D721Med (cell line): Measurements from ENCODE around the gene RANBP1.

Experiments
- DNase-seq: peaks from one replicate; pipeline ENCODE4 v3.0.0; 2011; ENCODE audit warnings: low spot score; ENCODE audit not compliant: insufficient read length
- FAIRE-seq: peaks from 2 replicates; lab custom pipeline; 2011; peaks lifted over from hg19 to GRCh38; lab: Jason Lieb, UNC
- TF ChIP-seq, protein P1 (sequence below): IDR thresholded peaks from 2 replicates; pipeline ENCODE4 v1.5.1; 2012; ENCODE audit warnings: mild to moderate bottlenecking, control low read depth; ENCODE audit not compliant: insufficient read depth; ENCODE audit errors: missing control alignments

The RANBP1 gene

DNA sequence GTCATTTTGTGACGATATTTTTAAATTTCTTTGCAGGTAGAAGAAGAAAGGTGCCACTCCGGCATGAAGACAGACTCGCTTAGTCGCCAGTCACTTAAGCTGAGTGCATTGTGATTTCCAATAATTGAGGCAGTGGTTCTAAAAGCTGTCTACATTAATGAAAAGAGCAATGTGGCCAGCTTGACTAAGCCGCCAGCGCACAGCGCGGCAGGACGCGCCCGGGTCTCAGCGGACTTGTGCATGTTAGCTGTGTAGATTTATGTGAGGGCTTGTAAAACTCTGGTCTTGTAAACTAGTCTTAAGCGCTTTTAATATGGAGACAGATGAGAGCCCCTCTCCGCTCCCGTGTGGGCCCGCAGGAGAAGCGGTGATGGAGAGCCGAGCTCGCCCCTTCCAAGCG, 30.3 kb upstream of the RANBP1 start:
- no peak for DNase-seq
- no peak for FAIRE-seq
- TF ChIP-seq, protein P1, sequence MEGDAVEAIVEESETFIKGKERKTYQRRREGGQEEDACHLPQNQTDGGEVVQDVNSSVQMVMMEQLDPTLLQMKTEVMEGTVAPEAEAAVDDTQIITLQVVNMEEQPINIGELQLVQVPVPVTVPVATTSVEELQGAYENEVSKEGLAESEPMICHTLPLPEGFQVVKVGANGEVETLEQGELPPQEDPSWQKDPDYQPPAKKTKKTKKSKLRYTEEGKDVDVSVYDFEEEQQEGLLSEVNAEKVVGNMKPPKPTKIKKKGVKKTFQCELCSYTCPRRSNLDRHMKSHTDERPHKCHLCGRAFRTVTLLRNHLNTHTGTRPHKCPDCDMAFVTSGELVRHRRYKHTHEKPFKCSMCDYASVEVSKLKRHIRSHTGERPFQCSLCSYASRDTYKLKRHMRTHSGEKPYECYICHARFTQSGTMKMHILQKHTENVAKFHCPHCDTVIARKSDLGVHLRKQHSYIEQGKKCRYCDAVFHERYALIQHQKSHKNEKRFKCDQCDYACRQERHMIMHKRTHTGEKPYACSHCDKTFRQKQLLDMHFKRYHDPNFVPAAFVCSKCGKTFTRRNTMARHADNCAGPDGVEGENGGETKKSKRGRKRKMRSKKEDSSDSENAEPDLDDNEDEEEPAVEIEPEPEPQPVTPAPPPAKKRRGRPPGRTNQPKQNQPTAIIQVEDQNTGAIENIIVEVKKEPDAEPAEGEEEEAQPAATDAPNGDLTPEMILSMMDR: no peak

DNA sequence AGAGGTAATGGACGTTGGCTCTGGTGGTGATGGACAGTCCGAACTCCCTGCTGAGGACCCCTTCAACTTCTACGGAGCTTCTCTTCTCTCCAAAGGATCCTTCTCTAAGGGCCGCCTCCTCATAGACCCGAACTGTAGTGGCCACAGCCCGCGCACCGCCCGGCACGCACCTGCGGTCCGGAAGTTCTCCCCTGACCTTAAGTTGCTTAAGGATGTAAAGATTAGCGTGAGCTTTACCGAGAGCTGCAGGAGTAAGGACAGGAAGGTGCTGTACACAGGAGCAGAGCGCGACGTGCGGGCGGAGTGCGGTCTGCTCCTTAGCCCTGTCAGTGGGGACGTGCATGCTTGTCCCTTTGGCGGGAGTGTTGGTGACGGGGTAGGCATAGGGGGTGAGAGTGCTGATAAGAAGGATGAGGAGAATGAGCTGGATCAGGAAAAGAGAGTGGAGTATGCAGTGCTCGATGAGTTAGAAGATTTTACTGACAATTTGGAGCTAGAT, 29.8 kb upstream of the RANBP1 start:
- FAIRE-seq: no peak
- DNase-seq: no peak
- TF ChIP-seq, protein P1: no peak

DNA sequence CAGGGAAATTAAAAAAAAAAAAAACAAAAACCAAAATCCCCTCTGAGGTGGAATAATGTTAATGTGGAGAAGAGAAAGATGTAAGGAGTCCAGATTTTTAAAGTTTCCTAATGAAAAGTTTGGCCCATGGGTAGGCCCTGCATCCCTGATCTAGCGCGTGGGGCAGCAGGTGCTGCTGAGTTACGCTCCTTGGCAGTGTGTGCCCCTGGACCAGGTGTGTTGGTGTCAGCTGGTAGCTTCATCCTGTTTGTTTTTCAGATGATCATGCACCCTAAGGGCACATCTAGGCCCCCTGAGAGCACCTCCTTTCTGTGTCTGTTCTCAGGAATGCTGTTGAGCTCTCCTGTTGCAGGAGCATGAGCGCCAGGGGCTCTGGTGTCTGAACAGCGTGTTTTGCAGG, 29.1 kb upstream of the RANBP1 start:
- TF ChIP-seq, protein P1: no peak
- FAIRE-seq: no peak
- no peak for DNase-seq

DNA sequence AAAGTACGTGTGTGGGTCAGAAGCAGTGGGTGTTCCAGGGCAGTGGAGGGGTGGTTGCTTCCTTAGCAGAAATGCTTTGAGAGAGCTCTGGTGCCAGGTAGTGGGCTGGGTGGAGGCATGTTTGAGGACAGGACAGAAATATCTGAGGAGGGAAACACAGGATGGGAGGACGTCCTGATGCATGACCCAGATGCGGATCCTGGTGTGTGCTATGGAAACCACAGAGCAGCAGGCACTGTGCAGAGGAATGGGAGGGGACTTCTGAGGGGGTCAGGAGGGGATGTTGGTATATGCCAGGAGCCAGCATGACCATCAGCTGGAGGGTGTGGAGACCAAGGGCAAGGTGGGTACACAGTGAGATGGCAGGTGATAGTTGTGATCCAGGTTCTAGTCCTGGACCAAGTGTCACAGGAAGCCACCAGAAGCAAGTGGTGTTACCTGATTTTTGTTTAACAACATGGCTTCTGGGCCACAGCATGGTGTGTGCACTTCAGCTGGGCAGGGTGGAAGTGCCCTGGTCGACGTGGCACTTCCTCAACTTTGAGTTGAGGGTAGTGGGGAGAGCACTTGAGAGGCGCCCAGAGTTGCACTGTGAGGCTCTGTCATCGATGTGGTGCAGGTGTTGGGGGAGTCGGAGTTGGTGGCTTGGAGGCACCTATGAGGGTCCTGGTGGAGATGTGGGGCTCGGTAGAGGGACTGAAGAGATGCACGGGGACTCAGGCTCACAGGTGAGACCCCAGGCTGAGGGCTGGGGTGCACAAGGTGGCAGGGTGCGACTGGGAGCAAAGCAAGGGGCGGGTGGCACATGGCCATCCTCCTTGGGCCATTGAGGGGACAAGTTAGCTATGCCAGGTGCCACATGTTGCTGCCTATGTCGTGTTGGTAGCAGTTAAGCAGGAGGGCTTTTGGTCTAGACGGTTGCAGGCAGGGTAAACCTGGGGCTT, 28.3 kb upstream of the RANBP1 start:
- TF ChIP-seq, protein P1: no peak
- DNase-seq (no peak), FAIRE-seq (no peak)

DNA sequence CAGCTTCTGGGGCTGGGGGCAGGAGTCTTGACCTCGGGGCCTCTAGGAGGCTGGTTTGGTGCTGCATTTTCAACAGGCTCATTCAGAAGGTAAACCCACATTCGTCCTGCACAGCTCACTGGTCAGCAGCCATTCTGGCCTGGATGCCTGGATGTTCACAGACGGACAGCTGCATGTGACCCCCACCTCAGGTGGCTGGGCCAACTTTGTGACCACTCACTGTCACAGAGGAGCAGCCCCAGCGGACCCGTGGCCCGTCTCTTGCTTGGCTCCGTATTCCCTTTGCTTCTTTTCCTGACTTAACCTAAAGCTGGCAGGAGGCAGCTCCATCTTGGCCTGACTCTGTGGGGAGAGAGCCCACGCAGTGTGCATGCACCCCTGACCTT, 27.6 kb upstream of the RANBP1 start:
- TF ChIP-seq, protein P1: no peak

DNA sequence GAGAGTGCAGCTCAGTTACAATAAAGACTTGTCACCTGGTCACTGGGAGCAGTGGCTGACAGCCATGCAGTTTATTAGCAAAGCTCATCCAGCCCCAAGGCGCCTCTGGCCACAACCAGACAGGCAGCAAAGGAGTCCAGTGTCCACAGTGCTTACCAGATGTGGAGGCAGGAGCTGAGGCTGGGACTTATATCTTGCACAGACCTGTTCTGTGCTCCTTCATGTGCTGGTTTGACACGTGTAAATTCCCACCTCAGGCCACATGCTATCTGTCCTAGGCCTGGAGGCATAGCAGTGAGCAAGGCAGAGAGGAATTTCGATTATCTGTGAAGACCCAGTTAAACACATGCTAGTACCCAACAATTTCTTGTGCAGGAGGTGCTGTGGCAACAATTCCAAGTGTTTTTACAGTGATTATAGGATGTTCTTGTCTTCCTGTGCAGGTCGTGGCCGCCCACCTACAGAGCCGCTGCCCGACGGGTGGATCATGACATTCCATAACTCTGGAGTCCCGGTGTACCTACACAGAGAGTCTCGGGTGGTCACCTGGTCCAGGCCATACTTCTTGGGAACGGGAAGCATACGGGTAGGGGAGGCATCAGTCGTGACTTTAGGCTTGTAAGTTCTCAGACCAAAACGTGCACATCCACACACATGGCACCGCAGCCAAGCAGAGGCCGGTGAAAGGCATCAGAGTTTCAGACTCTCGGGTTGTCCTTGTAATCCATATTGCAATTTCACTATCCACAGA, 26.5 kb upstream of the RANBP1 start:
- DNase-seq (no peak), FAIRE-seq (no peak)
- TF ChIP-seq, protein P1: no peak

More for the DNA sequence above, 27.6 kb upstream of the RANBP1 start:
- DNase-seq (no peak), FAIRE-seq (no peak)
